HG02970 (cell line): ENCODE data around the gene YTHDC1.
"Not testable (repeated sequence)": the region's sequence is repeated elsewhere in the genome, so short reads cannot be mapped to it uniquely, and the experiment has no call there.

Experiments
- ATAC-seq: cut with Tn5 transposase; IDR thresholded peaks from one replicate; pipeline ENCODE4 v1.9.1; 2021; ENCODE audit warnings: mild to moderate bottlenecking, moderate library complexity, moderate number of reproducible peaks; ENCODE audit not compliant: unreplicated experiment, low FRiP score

YTHDC1 gene

GRCh38 chr4:68299492-68300457, 50.1 kb downstream of the YTHDC1 start:
- ATAC-seq, result no peak

- ATAC-seq, result no peak
These were observed 52.8 kb downstream of the YTHDC1 start for GRCh38 chr4:68297137-68297536.

- ATAC-seq, result no peak
These were observed 58.6 kb downstream of the YTHDC1 start for GRCh38 chr4:68291256-68291655.

DNA sequence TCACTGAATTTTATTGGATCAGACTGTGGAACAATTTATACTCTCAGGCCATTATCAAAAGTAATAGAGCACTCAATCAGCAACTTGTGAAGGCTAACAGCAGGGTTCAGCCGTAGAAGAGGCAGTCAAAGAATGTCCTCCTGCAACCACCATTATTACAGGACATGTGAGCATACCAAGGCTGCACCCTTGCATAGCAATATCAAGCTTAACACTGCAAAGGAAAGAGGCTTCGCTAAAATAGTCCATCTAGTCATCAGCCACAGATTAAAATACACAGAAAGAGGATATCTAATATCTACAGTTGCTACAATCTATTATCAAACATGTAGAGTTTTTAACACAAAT, 61.5 kb downstream of the YTHDC1 start:
- ATAC-seq, result no peak

DNA sequence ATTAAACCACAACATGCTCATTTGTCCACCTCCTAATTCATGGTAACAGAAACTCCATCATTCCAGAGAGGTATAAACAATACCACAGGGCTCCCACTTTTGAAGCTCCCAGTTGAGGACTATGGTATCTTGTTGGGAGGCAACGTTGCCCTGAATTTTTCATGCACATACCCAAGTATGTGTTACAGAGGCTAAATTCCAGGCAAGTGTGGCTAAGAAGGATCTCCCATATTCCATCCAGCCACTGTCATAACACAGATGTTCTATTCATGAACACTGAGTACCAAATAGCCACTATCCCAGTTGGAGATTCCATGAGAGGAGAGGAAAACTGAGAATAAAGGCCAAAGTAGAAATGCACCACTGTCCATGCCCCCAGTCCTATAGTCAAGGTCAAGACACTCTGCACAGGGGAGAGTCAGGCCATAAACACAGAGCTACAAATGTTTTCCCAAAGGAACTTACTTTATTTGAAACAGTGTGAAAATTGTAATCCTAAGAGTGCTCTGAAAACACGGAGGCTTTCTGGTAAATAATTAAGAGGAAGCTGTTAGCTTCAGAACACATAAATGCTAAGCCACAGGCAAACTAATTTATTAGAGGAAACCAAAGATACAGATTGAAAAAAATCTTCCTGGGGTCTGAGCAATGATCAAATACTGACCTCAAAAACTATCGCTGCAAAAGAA, 62.0 kb downstream of the YTHDC1 start:
- ATAC-seq, result no peak

DNA sequence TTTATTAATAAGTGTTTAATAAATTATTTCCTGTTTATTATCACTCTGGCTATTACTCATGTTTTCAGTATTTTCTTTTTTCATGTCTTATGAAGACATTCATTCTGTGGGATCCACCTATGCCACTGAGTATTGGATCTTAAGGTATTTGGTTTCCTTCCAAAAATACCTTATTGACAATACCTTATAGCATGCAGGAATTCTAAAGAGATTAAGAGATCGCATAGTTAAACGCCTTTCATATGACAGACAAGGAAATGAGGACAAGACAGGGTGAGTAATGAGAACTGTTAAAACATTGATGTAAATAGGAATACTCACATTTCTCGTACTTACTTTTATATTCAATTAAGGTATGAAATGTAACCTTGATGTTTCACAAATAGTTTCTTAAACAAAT, 66.2 kb downstream of the YTHDC1 start:
- no peak for ATAC-seq

- no peak for ATAC-seq
These were observed 66.8 kb downstream of the YTHDC1 start for GRCh38 chr4:68283095-68283494.

- not testable (repeated sequence) for ATAC-seq
These were observed 67.8 kb downstream of the YTHDC1 start for GRCh38 chr4:68281796-68282740.

GRCh38 chr4:68278029-68278428, 71.9 kb downstream of the YTHDC1 start:
- no peak for ATAC-seq

- ATAC-seq, result no peak
These were observed 72.3 kb downstream of the YTHDC1 start for GRCh38 chr4:68277627-68278026.

- ATAC-seq, result no peak
These were observed 77.0 kb downstream of the YTHDC1 start for GRCh38 chr4:68272860-68273259.

GRCh38 chr4:68272380-68272779, 77.5 kb downstream of the YTHDC1 start:
- ATAC-seq, result no peak

DNA sequence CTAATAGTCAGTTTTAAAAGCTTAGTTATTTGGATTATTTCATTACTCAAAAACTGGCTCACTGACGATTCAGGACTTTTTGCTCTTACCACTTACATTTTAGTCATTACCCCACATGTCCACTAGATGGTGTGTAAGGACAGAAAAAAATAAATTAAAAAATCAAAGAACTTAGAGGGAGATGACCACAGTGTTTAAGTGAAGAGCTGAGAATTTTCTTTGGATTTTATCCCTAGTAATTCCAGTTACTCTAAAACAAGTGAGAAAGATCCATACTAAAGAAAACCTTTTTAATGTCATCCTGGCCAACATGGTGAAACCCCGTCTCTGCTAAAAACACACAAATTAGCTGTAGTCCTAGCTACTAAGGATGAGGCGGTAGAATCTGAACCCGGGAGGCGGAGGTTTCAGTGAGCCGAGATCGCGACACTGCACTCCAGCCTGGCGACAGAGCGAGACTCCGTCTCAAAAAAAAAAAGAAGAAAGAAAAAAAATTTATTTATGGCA, 78.0 kb downstream of the YTHDC1 start:
- ATAC-seq, result peak; percentile 68

DNA sequence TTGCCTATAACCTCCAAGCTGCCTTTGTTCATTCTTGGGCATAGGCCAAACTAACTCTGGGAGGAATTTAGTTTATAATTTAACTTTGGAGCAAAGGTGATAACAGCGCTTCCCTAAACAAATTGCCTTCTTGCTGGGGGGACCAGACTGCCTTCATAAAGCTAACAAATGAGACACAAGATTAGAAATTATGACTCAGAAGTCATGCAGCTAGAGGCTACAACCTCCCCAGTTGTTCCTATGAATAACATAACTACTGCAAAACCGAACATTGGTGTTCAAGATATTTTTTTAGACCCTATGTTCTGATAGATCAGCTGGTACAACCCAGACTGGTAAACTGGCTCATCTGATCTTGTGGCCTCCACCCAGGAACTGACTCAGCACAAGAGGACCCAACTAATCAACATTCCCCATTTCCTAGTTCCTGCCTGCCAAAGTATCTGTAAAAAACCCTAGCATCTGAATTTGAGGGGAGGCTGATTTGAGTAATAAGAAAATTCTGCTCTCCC, 82.4 kb downstream of the YTHDC1 start:
- ATAC-seq, result no peak

DNA sequence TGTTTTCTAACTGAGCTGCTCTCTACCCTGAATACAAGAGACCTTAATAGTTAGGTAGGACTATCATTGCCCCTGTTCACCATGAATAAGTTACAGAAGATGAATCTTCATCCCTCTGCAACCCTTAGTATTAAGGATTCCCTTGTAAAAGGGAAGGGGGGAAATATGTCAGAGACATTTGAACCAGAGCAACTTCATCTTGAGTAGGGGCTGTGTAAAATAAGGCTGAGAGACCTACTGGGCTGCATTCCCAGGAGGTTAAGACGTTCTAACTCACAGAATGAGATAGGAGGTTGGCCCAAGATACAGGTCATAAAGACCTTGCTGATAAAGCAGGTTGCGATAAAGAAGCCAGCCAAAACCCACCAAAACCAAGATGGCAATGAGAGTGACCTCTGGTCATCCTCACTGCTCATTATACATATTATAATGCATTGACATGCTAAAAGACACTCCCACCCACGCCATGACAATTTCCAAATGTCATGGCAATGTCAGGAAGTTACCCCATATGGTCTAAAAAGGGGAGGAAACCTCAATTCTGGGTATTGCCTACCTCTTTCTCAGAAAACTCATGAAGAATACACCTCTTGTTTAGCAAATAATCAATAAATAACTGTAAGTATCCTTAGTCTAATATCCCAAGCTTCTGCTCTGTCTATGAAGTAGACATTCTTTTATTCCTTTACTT, 84.9 kb downstream of the YTHDC1 start:
- ATAC-seq, result no peak
